Activated naive CD8-positive, alpha-beta T cell treated with anti-CD3 and anti-CD28 coated beads, Interleukin-2, amount 50 U/mL, for 24 hours (primary cell): ENCODE results near the gene AP1G2.

Experiments
- ATAC-seq: fragments of 150-1000 bp; cut with Tn5 transposase; one replicate; pipeline ENCODE4 v1.10.0; 2021
- DNase-seq: peaks from one replicate; pipeline ENCODE4 v3.0.0; 2021
- H3K27ac Mint-ChIP-seq: one replicate; pipeline ENCODE4 v1.8.0; 2021; ENCODE audit warnings: mild to moderate bottlenecking, mixed read lengths
- H3K27me3 Mint-ChIP-seq: one replicate; pipeline ENCODE4 v1.8.0; 2021; ENCODE audit warnings: mixed read lengths
- H3K36me3 Mint-ChIP-seq: one replicate; pipeline ENCODE4 v1.8.0; 2021; ENCODE audit warnings: low read depth, mixed read lengths
- H3K4me1 Mint-ChIP-seq: one replicate; pipeline ENCODE4 v1.8.0; 2021; ENCODE audit warnings: mixed read lengths
- H3K4me3 Mint-ChIP-seq: one replicate; pipeline ENCODE4 v1.8.0; 2021; ENCODE audit warnings: mild to moderate bottlenecking, moderate library complexity, mixed read lengths
- H3K9me3 Mint-ChIP-seq: one replicate; pipeline ENCODE4 v1.8.0; 2021; ENCODE audit warnings: mixed read lengths

Gene AP1G2

DNA sequence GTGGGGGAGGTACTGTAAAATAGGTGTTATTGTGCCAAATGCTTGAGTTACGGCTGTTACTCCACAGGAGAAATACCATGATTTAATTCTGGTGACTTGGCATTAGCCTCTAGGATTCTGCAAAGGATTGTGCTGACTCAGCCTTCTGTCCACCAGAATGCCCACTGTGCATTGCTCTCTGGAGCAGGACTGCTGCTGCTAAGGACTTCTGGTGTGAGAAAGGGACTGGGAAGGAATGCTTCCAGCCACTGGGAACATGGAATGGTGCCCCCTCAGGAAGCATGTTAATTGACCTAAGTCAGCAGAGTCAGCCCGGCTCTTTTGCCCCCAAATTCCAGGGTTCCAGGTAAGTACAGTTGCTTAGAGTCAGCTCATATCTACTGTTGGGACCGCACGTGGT lies 48.9 kb downstream of the AP1G2 start:
- H3K9me3 Mint-ChIP-seq, result no peaks in the 10 kb centered on the region
- no peak overlapping the region for H3K4me3 Mint-ChIP-seq
- DNase-seq (no peak), ATAC-seq (no peak)
- no peaks in the 10 kb centered on the region for H3K4me1 Mint-ChIP-seq
- H3K36me3 Mint-ChIP-seq, result no peaks in the 10 kb centered on the region
- no peaks in the 10 kb centered on the region for H3K27me3 Mint-ChIP-seq
- no peak overlapping the region for H3K27ac Mint-ChIP-seq

DNA sequence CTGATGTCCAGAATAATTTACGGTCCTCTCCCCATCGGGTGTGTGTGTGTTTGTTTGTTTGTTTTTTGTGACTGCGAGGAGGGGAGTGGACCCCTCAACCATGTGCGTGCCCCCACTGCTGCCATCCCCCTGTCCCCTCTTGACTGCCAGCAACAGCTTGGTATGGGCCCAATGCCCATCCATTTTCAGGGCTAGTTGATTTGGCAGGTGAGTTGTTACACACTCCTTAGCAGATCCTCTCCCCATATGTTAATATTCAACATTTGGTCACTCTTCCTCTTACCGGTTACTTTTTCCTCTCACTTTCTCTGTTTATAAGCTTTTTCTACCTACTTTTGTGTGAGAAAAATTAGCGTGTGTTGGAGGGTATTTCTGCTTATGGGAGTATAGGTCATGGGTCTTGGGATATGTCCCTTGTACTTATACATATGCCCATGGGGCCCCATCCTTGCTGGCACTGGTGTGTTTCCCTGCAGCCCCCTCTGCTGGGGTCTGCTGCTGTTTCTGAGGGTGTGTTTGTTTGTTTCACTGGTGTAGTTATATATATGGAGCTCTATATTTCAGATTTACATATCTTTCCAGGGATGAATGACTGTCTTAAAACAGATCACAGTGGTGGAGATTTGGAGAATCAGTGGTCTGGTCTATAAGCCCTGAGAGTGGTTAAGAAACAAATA lies 49.8 kb downstream of the AP1G2 start:
- DNase-seq (no peak), ATAC-seq (no peak)
- no peak overlapping the region for H3K27ac Mint-ChIP-seq
- no peaks in the 10 kb centered on the region for H3K36me3 Mint-ChIP-seq
- no peaks in the 10 kb centered on the region for H3K27me3 Mint-ChIP-seq
- H3K9me3 Mint-ChIP-seq, result no peaks in the 10 kb centered on the region
- H3K4me3 Mint-ChIP-seq, result no peak overlapping the region
- H3K4me1 Mint-ChIP-seq, result no peaks in the 10 kb centered on the region

DNA sequence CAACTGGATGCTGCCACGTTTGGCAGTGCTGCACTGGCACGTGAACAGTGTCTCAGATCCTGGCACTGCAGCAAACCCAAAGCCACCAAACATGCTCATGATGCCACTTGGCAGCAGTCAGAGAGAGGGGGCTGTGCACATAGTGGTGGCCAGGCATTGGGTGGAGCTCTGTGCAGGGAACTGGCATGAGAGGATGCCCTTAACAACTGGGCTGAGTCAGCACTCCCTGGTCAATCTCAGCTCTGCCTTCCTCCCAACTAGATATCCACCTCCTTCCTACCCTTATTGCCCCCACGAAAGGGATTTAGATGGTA lies 53.0 kb downstream of the AP1G2 start:
- H3K9me3 Mint-ChIP-seq, result no peaks in the 10 kb centered on the region
- H3K27ac Mint-ChIP-seq, result no peak overlapping the region
- DNase-seq, result no peak
- H3K4me3 Mint-ChIP-seq, result no peak overlapping the region
- no peak for ATAC-seq
- H3K4me1 Mint-ChIP-seq, result peaks cover 6% of the 10 kb centered on the region
- no peaks in the 10 kb centered on the region for H3K36me3 Mint-ChIP-seq
- no peaks in the 10 kb centered on the region for H3K27me3 Mint-ChIP-seq

DNA sequence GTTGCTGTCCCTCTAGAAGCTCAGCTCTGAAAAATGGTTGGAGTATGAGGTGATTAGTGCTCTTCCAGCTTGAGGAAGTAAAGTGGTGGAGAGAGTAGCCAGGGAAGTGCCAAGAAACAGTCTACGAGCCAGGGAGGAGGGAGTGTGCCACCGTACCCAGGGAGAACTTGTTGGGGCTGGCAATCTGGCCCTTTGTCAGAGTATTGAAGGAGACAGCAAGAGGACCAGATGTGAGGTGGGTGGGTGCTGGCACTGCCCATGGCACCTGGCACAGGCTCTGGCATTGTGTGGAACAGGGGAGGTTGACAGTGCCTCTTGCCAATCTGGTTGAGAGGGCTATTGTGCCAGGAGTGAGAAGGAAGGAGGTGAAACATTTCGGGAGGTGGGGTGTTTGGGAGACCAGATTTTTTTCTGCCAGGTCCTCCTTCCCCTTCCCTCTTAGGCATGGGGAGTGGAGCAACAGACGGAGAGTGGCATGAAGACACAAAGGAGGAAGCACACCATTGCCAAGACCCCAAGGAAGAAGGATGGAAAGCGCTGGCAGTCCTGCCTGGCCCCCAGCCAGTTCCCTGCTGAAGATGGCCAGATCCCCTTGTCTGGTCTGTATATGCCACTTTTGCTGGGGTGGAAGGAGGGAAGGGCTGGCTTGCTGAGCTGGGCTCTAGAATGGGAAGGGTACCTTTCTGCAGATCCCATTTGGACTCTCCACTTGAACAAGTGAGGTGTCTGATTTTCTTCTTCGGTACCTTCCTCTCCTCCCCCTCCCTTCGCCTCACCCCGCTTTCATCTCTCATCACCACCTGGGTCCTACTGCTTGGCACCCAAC lies 53.6 kb downstream of the AP1G2 start:
- no peak overlapping the region for H3K27ac Mint-ChIP-seq
- DNase-seq, result no peak
- H3K9me3 Mint-ChIP-seq, result no peaks in the 10 kb centered on the region
- H3K27me3 Mint-ChIP-seq, result no peaks in the 10 kb centered on the region
- no peak overlapping the region for H3K4me3 Mint-ChIP-seq
- peaks cover 6% of the 10 kb centered on the region for H3K4me1 Mint-ChIP-seq
- no peaks in the 10 kb centered on the region for H3K36me3 Mint-ChIP-seq
- no peak for ATAC-seq

DNA sequence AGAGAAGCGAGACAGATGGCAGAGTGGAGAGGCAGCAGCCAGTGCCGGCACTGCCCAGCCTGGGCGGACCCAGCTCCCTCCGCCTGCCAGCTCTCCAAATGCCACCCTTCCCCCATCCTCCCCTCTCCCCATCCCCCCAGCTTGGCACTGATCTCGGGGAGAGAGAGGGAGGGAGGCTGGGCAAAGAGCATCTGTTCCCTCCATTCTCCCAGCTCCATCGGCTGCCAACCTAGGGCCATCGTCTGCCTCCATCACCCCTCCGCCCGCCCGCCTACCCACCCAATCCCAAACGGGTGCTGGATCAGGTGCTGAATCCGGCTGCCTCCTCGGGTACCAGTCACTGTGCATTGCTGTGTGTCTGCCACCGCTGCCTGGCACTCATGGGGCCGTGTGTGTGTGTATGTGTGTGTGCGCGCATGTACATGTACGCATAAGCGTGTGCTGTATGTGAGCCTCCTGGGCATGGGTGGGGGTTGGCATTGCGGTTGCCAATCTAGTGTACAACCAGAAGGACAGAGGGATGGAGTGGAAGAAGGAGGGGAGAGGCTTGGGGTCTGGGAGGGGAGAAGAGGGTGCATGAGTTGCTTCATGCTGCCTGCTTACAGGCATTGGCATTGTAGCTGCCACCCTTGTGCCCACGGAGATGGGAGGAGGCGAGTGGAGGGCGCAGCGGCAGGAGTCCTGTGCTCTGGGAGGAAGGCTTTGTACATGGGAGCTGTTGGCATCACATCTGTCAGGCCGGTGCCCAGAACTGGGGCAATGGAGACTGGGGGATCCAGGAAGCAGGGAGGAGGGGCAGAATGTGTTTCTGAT lies 54.4 kb downstream of the AP1G2 start:
- Mint-ChIP-seq H3K27ac (no peak overlapping the region), H3K4me1 (peaks cover 6% of the 10 kb centered on the region), H3K9me3 (no peaks in the 10 kb centered on the region), H3K27me3 (no peaks in the 10 kb centered on the region), H3K4me3 (no peak overlapping the region), H3K36me3 (no peaks in the 10 kb centered on the region)
- DNase-seq, result no peak
- no peak for ATAC-seq

DNA sequence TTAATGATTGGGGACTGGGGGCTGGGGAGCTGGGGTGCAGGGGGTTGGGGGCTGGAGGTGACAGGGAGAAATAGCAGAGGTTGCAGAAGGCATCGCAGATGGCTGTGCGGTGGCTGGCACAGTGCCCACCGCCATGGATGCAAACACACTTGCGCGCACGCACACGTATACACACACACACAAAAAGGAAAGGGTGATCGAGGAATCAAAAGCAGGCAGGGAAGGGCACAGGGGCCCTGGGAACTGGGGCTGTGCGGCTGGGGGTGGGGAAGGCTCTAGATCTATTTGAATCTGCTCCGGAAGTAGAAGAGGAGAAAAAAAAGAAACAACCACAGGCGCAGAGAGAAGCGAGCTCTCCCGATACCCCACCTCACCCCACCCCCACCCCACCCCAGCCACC lies 55.4 kb downstream of the AP1G2 start:
- Mint-ChIP-seq H3K9me3 (no peaks in the 10 kb centered on the region), H3K27me3 (no peaks in the 10 kb centered on the region), H3K4me1 (peaks cover 6% of the 10 kb centered on the region), H3K4me3 (peak overlapping the region; percentile 76), H3K36me3 (no peaks in the 10 kb centered on the region), H3K27ac (peak overlapping the region; percentile 49)
- DNase-seq (peak; percentile 8), ATAC-seq (no peak)
